Measurements from ENCODE around the gene PRKCA.

The PRKCA gene

GRCh38 chr17:66589892-66590291 is 287.5 kb downstream of the PRKCA start:
- 96% methylated on average over 7 of the region's 7 CpGs for WGBS

GRCh38 chr17:66593116-66593515 is 290.7 kb downstream of the PRKCA start:
- no peaks in the 10 kb centered on the region for H3K9me3 ChIP-seq (ENCODE audit: insufficient read depth, low read depth, low read length)
- no peak overlapping the region for H3K27ac ChIP-seq (ENCODE audit: low read depth, low read length)
- no peak overlapping the region for H3K4me3 ChIP-seq (ENCODE audit: low read length)
- no peaks in the 10 kb centered on the region for H3K27me3 ChIP-seq (ENCODE audit: insufficient read depth, low read length)
- WGBS, result 96% methylated on average over 2 of the region's 2 CpGs
- peaks cover 4% of the 10 kb centered on the region; the same call in 1 of the 2 replicates for H3K4me1 ChIP-seq (ENCODE audit: insufficient read depth, low read length)
- H3K9ac ChIP-seq (ENCODE audit: low read depth, low read length), result no peak overlapping the region
- H3K36me3 ChIP-seq (ENCODE audit: insufficient read depth, low read length), result no peaks in the 10 kb centered on the region

More at GRCh38 chr17:66589892-66590291, 287.5 kb downstream of the PRKCA start:
- Histone ChIP-seq H3K27me3 (ENCODE audit: insufficient read depth, low read length) (no peaks in the 10 kb centered on the region), H3K9ac (ENCODE audit: low read depth, low read length) (no peak overlapping the region), H3K36me3 (ENCODE audit: insufficient read depth, low read length) (no peaks in the 10 kb centered on the region), H3K27ac (ENCODE audit: low read depth, low read length) (no peak overlapping the region), H3K4me3 (ENCODE audit: low read length) (no peak overlapping the region), H3K9me3 (ENCODE audit: insufficient read depth, low read depth, low read length) (no peaks in the 10 kb centered on the region), H3K4me1 (ENCODE audit: insufficient read depth, low read length) (peaks cover 4% of the 10 kb centered on the region; the same call in 1 of the 2 replicates)

- 97% methylated on average over 12 of the region's 12 CpGs for WGBS
- H3K9me3 ChIP-seq (ENCODE audit: insufficient read depth, low read depth, low read length), result no peaks in the 10 kb centered on the region
- peaks cover 4% of the 10 kb centered on the region; the same call in 1 of the 2 replicates for H3K4me1 ChIP-seq (ENCODE audit: insufficient read depth, low read length)
- no peaks in the 10 kb centered on the region for H3K36me3 ChIP-seq (ENCODE audit: insufficient read depth, low read length)
- H3K27ac ChIP-seq (ENCODE audit: low read depth, low read length), result no peak overlapping the region
- H3K4me3 ChIP-seq (ENCODE audit: low read length), result no peak overlapping the region
- H3K27me3 ChIP-seq (ENCODE audit: insufficient read depth, low read length), result no peaks in the 10 kb centered on the region
- H3K9ac ChIP-seq (ENCODE audit: low read depth, low read length), result no peak overlapping the region
These were observed 293.5 kb downstream of the PRKCA start for GRCh38 chr17:66595893-66596292.

GRCh38 chr17:66602659-66603384 is 300.4 kb downstream of the PRKCA start:
- Histone ChIP-seq H3K27ac (ENCODE audit: low read depth, low read length) (no peak overlapping the region), H3K4me3 (ENCODE audit: low read length) (peak overlapping the region; percentile 16; the same call in 1 of the 2 replicates), H3K36me3 (ENCODE audit: insufficient read depth, low read length) (no peaks in the 10 kb centered on the region), H3K9ac (ENCODE audit: low read depth, low read length) (peak overlapping the region; percentile 44; the same call in 1 of the 2 replicates), H3K9me3 (ENCODE audit: insufficient read depth, low read depth, low read length) (no peaks in the 10 kb centered on the region), H3K4me1 (ENCODE audit: insufficient read depth, low read length) (peaks cover 6% of the 10 kb centered on the region), H3K27me3 (ENCODE audit: insufficient read depth, low read length) (no peaks in the 10 kb centered on the region)
- WGBS, result 89% methylated on average over 14 of the region's 14 CpGs

DNA sequence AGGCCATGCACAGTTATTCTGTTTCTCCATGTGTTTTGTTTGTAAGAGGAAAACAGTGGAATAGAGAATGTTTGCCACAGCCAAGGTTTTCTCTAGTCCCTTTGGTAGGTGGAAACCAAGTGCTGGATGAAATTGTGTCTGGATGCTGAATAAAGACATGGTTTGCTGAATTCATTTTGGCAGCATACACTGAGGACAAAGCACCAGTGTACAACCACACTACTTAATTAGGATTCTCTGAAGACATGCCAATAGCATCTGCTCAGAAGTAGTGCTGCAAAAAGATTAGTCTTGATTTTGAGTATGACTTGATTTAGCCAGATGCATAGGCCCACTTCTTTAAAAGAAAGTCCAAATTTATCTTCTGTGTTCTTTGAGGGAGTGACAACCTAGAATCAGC is 302.0 kb downstream of the PRKCA start:
- no peak overlapping the region for H3K9ac ChIP-seq (ENCODE audit: low read depth, low read length)
- H3K27me3 ChIP-seq (ENCODE audit: insufficient read depth, low read length), result no peaks in the 10 kb centered on the region
- H3K27ac ChIP-seq (ENCODE audit: low read depth, low read length), result no peak overlapping the region
- H3K36me3 ChIP-seq (ENCODE audit: insufficient read depth, low read length), result no peaks in the 10 kb centered on the region
- no peaks in the 10 kb centered on the region for H3K9me3 ChIP-seq (ENCODE audit: insufficient read depth, low read depth, low read length)
- peaks cover 6% of the 10 kb centered on the region for H3K4me1 ChIP-seq (ENCODE audit: insufficient read depth, low read length)
- no peak overlapping the region for H3K4me3 ChIP-seq (ENCODE audit: low read length)

- Histone ChIP-seq H3K4me1 (ENCODE audit: insufficient read depth, low read length) (peaks cover 6% of the 10 kb centered on the region), H3K36me3 (ENCODE audit: insufficient read depth, low read length) (no peaks in the 10 kb centered on the region), H3K4me3 (ENCODE audit: low read length) (no peak overlapping the region), H3K27me3 (ENCODE audit: insufficient read depth, low read length) (no peaks in the 10 kb centered on the region), H3K9ac (ENCODE audit: low read depth, low read length) (no peak overlapping the region), H3K9me3 (ENCODE audit: insufficient read depth, low read depth, low read length) (no peaks in the 10 kb centered on the region; the same call in 1 of the 2 replicates), H3K27ac (ENCODE audit: low read depth, low read length) (no peak overlapping the region)
- 90% methylated on average over 4 of the region's 4 CpGs for WGBS
These were observed 303.1 kb downstream of the PRKCA start for GRCh38 chr17:66605541-66605940.

- WGBS, result 90% methylated on average over 8 of the region's 9 CpGs
- Histone ChIP-seq H3K9me3 (ENCODE audit: insufficient read depth, low read depth, low read length) (peaks cover 6% of the 10 kb centered on the region), H3K36me3 (ENCODE audit: insufficient read depth, low read length) (no peaks in the 10 kb centered on the region), H3K4me1 (ENCODE audit: insufficient read depth, low read length) (no peaks in the 10 kb centered on the region), H3K4me3 (ENCODE audit: low read length) (no peak overlapping the region), H3K9ac (ENCODE audit: low read depth, low read length) (no peak overlapping the region), H3K27ac (ENCODE audit: low read depth, low read length) (no peak overlapping the region), H3K27me3 (ENCODE audit: insufficient read depth, low read length) (no peaks in the 10 kb centered on the region)
These were observed 308.1 kb downstream of the PRKCA start for GRCh38 chr17:66610361-66611133.

GRCh38 chr17:66611397-66611796 is 309.0 kb downstream of the PRKCA start:
- H3K9ac ChIP-seq (ENCODE audit: low read depth, low read length), result no peak overlapping the region
- no peaks in the 10 kb centered on the region for H3K36me3 ChIP-seq (ENCODE audit: insufficient read depth, low read length)
- no peak overlapping the region for H3K4me3 ChIP-seq (ENCODE audit: low read length)
- no peak overlapping the region for H3K27ac ChIP-seq (ENCODE audit: low read depth, low read length)
- peaks cover 6% of the 10 kb centered on the region for H3K9me3 ChIP-seq (ENCODE audit: insufficient read depth, low read depth, low read length)
- no peaks in the 10 kb centered on the region for H3K4me1 ChIP-seq (ENCODE audit: insufficient read depth, low read length)
- H3K27me3 ChIP-seq (ENCODE audit: insufficient read depth, low read length), result no peaks in the 10 kb centered on the region

GRCh38 chr17:66612993-66613392 is 310.6 kb downstream of the PRKCA start:
- H3K27ac ChIP-seq (ENCODE audit: low read depth, low read length), result no peak overlapping the region
- H3K4me3 ChIP-seq (ENCODE audit: low read length), result no peak overlapping the region
- H3K27me3 ChIP-seq (ENCODE audit: insufficient read depth, low read length), result no peaks in the 10 kb centered on the region
- no peak overlapping the region for H3K9ac ChIP-seq (ENCODE audit: low read depth, low read length)
- 93% methylated on average over 4 of the region's 4 CpGs for WGBS
- no peaks in the 10 kb centered on the region for H3K4me1 ChIP-seq (ENCODE audit: insufficient read depth, low read length)
- H3K9me3 ChIP-seq (ENCODE audit: insufficient read depth, low read depth, low read length), result peaks cover 6% of the 10 kb centered on the region
- H3K36me3 ChIP-seq (ENCODE audit: insufficient read depth, low read length), result no peaks in the 10 kb centered on the region

DNA sequence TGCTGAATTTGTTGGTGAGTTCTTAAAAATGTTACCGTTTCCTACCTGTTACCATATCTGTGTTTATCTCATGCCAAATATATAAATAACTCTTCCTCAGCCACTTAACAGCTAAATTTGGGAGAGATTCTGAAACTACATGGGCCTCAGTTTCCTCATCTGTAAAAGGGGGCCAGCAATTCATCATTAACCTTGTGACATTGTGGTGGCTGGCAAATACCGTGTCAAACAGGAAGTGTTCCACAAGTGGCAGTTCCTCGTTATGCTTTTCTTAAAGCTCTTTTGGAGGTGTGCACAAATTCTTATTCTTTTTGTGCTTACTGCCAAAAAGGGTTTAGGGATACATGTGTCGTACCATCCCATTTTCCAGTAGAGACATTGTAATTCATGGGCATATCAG is 312.1 kb downstream of the PRKCA start:
- H3K27ac ChIP-seq (ENCODE audit: low read depth, low read length), result no peak overlapping the region
- H3K4me3 ChIP-seq (ENCODE audit: low read length), result no peak overlapping the region
- H3K36me3 ChIP-seq (ENCODE audit: insufficient read depth, low read length), result no peaks in the 10 kb centered on the region
- H3K4me1 ChIP-seq (ENCODE audit: insufficient read depth, low read length), result no peaks in the 10 kb centered on the region
- 97% methylated on average over 4 of the region's 4 CpGs for WGBS
- H3K27me3 ChIP-seq (ENCODE audit: insufficient read depth, low read length), result no peaks in the 10 kb centered on the region
- peaks cover 6% of the 10 kb centered on the region for H3K9me3 ChIP-seq (ENCODE audit: insufficient read depth, low read depth, low read length)
- H3K9ac ChIP-seq (ENCODE audit: low read depth, low read length), result no peak overlapping the region

DNA sequence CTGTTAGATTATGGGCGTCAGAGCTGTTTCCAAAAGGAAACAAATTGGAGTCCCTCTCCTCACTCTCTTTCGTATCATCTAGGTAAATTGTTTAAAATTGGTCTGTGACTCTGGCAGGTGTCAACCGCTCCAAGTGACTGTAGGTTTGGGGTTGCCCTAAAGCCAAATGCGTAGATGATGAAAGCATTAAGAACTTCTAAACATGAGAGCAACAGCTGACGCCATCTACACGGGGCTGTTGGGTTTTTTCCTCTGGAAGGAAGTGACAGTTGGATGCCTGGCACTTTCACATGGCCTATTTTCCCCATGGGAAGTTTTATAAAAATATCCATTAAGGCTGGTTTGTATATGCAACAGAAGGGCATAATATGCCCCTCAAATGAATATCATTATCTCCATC is 316.8 kb downstream of the PRKCA start:
- WGBS, result 93% methylated on average over 6 of the region's 6 CpGs
- H3K27ac ChIP-seq (ENCODE audit: low read depth, low read length), result no peak overlapping the region
- H3K9me3 ChIP-seq (ENCODE audit: insufficient read depth, low read depth, low read length), result no peaks in the 10 kb centered on the region
- no peaks in the 10 kb centered on the region for H3K4me1 ChIP-seq (ENCODE audit: insufficient read depth, low read length)
- H3K27me3 ChIP-seq (ENCODE audit: insufficient read depth, low read length), result no peaks in the 10 kb centered on the region
- H3K4me3 ChIP-seq (ENCODE audit: low read length), result no peak overlapping the region
- no peak overlapping the region for H3K9ac ChIP-seq (ENCODE audit: low read depth, low read length)
- H3K36me3 ChIP-seq (ENCODE audit: insufficient read depth, low read length), result no peaks in the 10 kb centered on the region
